GM12878 (cell line): ENCODE measurements around the gene CLCC1. TPM values are rescaled to one million over a fixed set of nuclear protein-coding genes. Genes with fewer than 3 reads are reported as not detected.

Experiments
- BCL11A ChIP-seq: IDR thresholded peaks from 2 replicates; pipeline ENCODE4 v1.6.1; 2011; ENCODE audit warnings: low read depth, low read length
- BCL3 ChIP-seq: IDR thresholded peaks from 2 replicates; pipeline ENCODE4 v1.6.1; 2011; ENCODE audit warnings: borderline replicate concordance, low read depth, mild to moderate bottlenecking, moderate library complexity, low read length; ENCODE audit not compliant: insufficient read depth, poor library complexity, severe bottlenecking
- CHD2 ChIP-seq: IDR thresholded peaks from 2 replicates; pipeline ENCODE4 v1.6.1; 2011; ENCODE audit warnings: low read depth, low read length, improper control_type of control experiment, borderline replicate concordance
- EGR1 ChIP-seq, 2 experiments: IDR thresholded peaks; 1 replicate in 1 of 2; 2 replicates in 1 of 2; pipeline ENCODE4 v1.6.1; 2011 to 2012; ENCODE audit warnings: low read depth in 2 of 2, low read length in 2 of 2, borderline replicate concordance in 1 of 2, mild to moderate bottlenecking in 1 of 2, moderate library complexity in 1 of 2
- NKRF ChIP-seq: fragments of 450-650 bp; conservative IDR thresholded peaks from 2 replicates; pipeline ENCODE4 v1.6.1; 2017; ENCODE audit warnings: mild to moderate bottlenecking, moderate library complexity
- NR2C1 ChIP-seq: fragments of 450-650 bp; IDR thresholded peaks from 2 replicates; pipeline ENCODE4 v1.6.1; 2017; ENCODE audit warnings: antibody characterized with exemption, mild to moderate bottlenecking, moderate library complexity
- PML ChIP-seq: IDR thresholded peaks from 2 replicates; pipeline ENCODE4 v1.6.1; 2012; ENCODE audit warnings: low read length, inconsistent platforms
- RAD21 ChIP-seq: IDR thresholded peaks from 2 replicates; pipeline ENCODE4 v1.6.1; 2011; ENCODE audit warnings: mild to moderate bottlenecking, low read depth, low read length, moderate library complexity; ENCODE audit not compliant: insufficient read depth
- RELA ChIP-seq: fragments of 450-650 bp; IDR thresholded peaks from 2 replicates; pipeline ENCODE4 v1.8.0; 2014; ENCODE audit warnings: borderline replicate concordance; ENCODE audit not compliant: partially characterized antibody
- SP1 ChIP-seq: IDR thresholded peaks from one replicate; pipeline ENCODE4 v1.6.1; 2011; ENCODE audit warnings: low read depth, low read length
- SREBF1 ChIP-seq: IDR thresholded peaks from 2 replicates; pipeline ENCODE4 v1.6.1; 2012; ENCODE audit warnings: mild to moderate bottlenecking, low read length
- ZNF384 ChIP-seq: IDR thresholded peaks from 2 replicates; pipeline ENCODE4 v1.6.1; 2012; ENCODE audit warnings: low read depth, mild to moderate bottlenecking, low read length, improper control_type of control experiment, borderline replicate concordance
- polyA plus RNA-seq, 11 experiments: library from polyadenylated mRNA; depleted of rRNA in 4 of 11; unstranded in 6 of 11; stranded (reverse) in 5 of 11; fragments of >200 nt; fragmentation: Nextera tagmentation in 4 of 11; fragmentation: Illumina TruSeq in 1 of 11; extraction: Ambion mirVana in 4 of 11; extraction: Trizol in 1 of 11; gene quantifications; 1 replicate in 1 of 11; 2 replicates in 10 of 11; pipeline versions ENCODE4 v1.2.1 to v1.2.3, GENCODE V29; 2011 to 2016; ENCODE audit warnings: inconsistent platforms in 2 of 11, missing spikeins in 2 of 11, low read depth in 1 of 11
- total RNA-seq, 4 experiments: library from RNA; depleted of rRNA in 3 of 4; stranded (reverse); fragments of >200 nt in 3 of 4; fragmentation: Illumina TruSeq in 1 of 4; extraction: Trizol in 1 of 4; gene quantifications; 2 replicates each; pipeline versions ENCODE4 v1.2.1 to v1.2.3, GENCODE V29; 2013 to 2021

Gene CLCC1
- total and polyA plus RNA-seq, 10 of the 15 experiments (the other 5 are each of a cell fraction or from before 2014, with no cell fraction given): 11.9 to 25.8 (median 16.1) TPM

GRCh38 chr1:108961198-108961597 lies 2.1 kb downstream of the CLCC1 start (continued):
- TF ChIP-seq EGR1 (IDR thresholded peaks at IDR 0.05; ENCODE audit: borderline replicate concordance in 1 of 2, low read depth in 2 of 2, low read length in 2 of 2) (no peak), BCL3 (no peak), BCL11A (peak; percentile 47; the same call in 1 of the 2 replicates), RELA (no peak), NKRF (no peak), PML (no peak), CHD2 (no peak), RAD21 (no peak), SP1 (no peak), ZNF384 (no peak), NR2C1 (no peak), SREBF1 (no peak)
